Glomerular visceral epithelial cell (primary cell): ENCODE measurements around the gene CPTP.

ENCODE experiments used
- DNase-seq: peaks from one replicate; pipeline ENCODE4 v3.0.0-alpha.2; 2016; ENCODE audit errors: extremely low spot score

CPTP gene

DNA sequence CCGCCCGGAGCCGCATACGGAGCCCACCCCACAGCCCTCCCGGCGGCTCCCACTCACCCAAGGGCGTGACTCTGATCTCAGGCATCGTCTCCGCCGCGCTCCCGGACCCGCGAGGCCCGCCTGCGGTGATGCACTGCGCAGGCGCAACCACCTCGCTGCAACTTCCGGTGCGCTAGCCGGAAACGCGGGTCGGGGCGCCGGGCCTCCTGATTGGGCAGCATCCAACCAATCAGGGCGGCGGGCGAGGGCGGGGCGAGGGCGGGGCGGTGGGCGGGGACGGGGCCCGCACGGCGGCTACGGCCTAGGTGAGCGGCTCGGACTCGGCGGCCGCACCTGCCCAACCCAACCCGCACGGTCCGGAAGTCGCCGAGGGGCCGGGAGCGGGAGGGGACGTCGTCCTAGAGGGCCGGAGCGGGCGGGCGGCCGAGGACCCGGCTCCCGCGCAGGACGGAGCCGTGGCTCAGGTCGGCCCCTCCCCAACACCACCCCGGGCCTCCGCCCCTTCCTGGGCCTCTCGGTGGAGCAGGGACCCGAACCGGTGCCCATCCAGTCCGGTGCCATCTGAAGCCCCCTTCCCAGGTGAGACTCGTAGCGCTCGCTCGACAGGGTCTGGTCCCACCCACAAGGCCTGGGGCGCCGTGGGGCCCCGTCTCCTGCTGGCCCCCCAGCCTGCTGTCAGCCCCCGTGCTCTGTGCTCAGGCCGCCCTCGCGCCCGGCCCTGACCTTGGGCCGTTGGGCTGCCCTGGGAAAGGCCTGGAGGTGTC is at the start of gene CPTP, which contains the start of gene INTS11:
CPTP (plus strand) TSS at position 279 of the 764 bp plus-strand sequence. CDS start 2,109 bp downstream, outside the sequence.
INTS11 (minus strand) TSS at position 137 of the 764 bp plus-strand sequence; CDS start at position 85, 52 bp downstream.
- peak; percentile 94 for DNase-seq

DNA sequence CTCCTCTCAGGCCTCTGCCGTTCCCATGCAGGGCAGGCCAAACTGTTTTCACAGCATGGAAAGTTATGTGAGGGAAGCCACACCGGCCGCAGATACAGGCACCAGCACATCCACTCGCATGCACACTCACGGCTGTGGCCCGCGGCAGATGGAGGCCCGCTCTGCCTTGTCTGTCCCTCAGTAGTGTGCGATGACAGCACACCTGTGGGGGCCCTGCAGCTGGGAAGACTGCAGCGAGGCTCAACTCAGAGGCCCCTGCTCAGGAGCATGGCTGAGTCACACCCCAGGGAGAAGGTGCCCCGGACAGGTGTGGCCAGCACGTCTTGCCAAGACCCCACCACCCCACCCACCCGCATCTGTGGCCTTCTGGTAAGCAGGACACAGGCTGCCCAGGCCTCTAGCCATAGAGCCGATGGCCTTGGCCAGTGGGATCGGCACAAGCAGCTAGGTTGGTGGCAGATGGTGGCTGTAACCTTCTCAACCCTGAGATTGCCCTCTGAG is 49.6 kb upstream of the CPTP start:
- no peak for DNase-seq

DNA sequence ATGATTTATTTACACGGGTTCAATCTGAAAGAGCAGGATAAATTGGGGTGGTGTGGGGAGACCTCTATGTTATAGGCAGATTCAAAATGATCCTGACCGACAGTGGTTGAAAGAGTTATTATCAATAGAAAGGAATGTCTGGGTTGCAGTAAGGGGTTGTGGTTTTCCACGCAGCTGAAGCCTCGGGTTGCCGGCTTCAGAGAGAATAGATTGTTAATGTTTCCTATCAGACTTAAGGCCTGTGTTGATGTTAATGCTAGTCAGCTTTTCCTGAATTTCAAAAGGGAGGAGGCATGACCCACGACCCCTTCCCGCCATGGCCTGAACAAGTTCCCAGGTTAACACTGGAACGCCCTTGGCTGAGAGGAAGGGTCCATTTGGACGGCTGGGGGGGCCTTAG is 48.8 kb upstream of the CPTP start:
- DNase-seq: peak; percentile 55

DNA sequence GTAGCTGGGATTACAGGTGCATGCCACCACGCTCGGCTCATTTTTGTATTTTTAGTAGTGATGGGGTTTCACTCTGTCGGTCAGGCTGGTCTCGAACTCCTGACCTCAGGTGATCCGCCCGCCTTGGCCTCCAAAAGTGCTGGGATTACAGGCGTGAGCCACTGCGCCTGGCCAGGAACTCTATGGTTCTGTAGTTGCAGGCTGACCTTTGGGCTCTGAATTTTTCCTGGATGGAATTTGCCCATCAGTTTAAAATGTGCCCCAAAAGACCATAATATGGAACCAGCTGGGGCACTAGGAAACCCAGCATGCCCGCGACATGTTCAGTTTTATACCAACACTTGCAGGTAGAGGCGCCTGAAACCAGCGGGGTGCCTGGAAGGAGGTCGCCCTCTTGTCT is 46.0 kb upstream of the CPTP start:
- DNase-seq: no peak

DNA sequence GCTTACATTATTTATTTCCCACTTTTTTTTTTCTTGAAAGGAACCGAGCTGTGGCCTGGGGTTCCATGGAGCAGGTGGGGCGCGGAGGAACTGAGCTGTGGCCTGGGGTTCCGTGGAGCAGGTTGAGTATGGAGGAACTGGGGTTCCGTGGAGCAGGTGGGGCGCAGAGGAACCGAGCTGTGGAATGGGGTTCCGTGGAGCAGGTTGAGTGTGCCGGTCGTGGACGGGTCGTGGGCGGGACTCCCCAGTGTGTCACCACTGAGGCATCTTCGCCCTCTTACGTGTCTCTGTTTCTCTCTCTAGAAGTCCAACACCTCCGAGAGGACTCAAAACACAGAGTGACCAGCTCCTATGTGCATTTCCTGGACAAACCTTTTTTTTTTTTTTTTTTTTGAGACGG is 45.6 kb upstream of the CPTP start:
- DNase-seq: no peak

DNA sequence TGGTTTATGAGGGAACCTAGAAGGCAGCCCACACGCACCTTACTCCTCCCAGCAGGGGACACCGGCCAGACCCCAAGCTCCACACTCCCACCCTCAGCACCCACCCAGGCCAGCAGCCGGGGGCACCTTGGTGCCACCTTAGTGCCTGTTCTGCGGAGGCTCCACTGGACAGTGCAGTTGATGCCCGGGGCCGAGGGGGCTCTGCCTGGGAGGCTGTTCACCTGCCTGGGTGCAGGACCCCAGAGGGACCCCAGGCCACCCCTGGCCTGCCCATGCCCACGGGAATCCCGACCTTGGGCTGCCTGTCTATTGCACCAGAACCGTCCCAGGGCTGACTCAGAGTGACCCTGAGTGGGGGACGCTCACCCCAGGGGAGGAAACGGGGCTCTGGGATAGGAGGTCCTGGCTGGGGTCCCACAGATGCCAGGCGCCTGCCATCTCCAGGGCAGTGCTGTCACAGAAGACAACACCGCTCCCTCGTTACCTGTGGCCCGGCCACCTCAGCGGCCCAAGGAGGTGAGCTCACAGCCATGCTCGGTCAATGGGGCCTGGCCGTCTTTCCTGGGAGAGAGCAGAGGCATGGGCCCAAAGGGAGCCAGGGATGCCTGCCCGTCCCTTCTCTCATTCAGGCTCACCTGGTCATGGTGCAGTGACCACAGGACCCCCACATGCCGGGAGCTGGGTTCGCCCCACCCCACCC is 43.7 kb upstream of the CPTP start:
- DNase-seq: no peak

DNA sequence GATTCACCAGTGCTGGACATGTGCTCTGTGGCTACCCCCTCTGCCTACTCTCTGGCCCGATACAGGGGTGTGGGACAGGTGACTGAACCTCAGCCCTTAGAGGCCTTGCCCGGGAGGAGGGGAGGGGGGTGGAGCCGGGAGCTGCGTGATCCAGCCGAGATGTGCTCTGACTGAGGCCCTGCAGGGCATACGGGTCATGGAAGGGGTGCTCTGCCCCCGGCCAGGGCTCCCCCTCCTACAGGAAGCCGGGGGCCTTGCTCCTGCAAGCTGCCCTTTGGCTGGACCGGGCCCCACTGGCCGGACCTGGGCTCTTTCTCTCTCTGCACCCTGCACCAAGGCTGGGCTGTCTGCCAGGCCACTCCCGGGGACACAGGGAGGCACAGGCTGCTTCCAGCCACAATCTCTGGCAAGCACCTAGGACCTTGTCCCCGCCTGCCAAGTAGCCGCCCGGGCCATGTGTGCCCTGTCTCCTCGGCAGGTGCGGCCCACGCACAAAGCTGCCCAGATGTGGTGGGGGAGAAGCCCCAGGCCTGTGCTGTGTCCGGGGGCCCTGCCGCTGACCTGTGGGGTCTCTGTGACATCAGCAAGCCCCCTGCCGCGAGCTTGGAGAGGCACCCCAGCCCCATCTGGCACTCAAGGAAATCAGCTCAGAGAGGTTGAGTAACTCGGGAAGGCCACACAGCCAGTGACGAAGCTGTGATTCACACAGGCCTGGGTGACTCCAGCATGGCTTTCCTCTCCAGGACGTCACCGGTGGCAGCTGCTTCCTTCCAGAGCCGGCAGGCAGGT is 42.9 kb upstream of the CPTP start:
- peak; percentile 66 for DNase-seq

DNA sequence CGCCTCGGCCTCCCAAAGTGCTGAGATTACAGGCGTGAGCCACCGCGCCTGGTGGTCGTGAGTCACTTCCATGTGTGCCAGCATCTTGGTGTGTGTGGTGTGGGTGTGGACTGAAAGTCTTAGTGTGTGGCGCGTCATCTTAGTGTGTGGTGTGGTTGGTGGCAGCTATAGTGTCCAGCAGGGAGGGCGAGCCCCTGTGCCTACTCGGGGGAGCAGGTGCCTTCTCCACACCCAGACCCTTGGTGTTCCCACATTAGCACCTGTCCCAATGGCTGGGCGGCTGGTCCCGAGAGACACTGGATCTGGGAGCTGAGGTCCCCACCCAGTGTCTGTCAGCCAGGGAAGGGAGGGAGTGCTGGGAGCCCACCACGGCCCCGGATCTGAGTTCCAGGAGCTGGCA is 41.6 kb upstream of the CPTP start:
- DNase-seq: no peak

DNA sequence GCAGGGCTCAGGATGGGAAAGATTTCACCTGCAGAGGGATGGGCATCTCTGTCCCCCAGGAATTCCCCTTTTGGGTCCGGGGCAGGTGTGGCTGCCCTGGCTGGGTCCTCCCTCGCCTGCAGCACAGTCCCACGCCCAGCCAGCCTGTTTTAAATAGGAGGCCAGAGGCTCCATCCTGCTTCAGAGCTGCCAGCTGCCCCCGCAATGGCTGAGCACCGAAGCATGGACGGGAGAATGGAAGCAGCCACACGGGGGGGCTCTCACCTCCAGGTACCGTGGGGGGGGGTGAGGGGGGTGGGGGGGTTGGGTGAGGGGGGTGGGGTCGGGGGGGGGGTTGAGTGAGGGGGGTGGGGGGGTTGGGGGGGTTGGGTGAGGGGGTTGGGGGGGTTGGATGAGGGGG is 40.8 kb upstream of the CPTP start:
- DNase-seq: peak; percentile 56

DNA sequence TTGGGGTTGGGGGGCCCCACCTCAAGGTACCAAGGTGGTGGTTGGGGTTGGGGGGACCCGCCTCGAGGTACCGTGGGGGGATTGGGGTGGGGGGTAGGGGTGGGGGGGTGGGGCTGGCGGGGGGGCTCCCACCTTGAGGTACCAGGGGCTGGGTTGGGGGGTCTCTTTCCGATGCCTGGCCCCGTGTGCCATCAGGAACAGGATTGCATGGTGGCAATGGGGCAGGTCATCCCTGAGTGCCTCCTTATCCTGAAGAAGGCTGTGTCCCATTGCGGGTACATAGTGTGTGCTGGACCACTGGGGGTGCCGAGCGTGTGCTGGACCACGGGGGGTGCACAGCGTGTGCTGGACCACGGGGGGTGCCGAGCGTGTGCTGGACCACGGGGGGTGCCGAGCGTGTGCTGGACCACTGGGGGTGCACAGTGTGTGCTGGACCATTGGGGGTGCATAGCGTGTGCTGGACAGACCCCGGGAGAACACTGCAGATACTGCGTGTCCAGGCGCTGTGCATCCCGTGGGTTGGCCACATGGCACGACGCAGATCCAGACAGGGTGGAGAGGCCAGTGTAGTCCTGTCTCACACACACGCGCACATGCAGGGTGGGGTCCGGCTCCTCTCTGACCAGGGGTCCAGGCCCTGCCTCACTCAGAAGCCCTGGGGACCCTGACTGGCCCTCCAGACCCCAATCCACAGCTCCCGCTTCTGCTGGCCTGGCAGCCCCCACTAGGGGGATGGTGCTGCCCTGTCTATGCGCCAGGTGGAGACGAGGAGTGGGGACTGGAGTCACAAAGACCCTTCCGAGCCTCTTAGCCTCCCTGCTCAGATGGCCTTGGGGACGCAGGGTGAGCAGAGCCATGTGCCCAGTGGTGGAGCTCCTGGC is 40.1 kb upstream of the CPTP start:
- DNase-seq: no peak

DNA sequence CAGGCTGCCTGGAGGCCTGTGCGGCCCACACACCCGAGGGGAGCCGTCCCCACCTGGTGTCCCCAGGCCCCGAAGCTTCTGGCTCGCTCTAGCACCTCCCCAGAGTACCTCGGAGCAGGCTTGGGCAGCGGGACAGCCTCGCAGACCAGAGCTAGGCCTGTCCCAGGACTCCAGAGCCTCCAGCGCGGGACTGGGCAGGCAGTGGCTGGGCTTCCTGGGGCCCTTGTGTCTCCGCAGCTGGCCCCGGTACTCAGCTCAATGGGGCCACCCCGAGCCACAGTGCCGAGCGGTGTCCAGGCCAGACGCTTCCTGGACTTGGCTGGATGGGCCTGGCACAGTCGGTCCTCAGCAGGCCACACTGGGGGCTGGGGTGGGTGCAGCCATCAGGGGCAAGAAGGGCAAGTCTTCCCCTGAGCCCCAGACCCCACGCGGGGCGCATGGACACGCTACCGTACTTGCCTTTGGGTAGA is 39.5 kb upstream of the CPTP start:
- DNase-seq: no peak

DNA sequence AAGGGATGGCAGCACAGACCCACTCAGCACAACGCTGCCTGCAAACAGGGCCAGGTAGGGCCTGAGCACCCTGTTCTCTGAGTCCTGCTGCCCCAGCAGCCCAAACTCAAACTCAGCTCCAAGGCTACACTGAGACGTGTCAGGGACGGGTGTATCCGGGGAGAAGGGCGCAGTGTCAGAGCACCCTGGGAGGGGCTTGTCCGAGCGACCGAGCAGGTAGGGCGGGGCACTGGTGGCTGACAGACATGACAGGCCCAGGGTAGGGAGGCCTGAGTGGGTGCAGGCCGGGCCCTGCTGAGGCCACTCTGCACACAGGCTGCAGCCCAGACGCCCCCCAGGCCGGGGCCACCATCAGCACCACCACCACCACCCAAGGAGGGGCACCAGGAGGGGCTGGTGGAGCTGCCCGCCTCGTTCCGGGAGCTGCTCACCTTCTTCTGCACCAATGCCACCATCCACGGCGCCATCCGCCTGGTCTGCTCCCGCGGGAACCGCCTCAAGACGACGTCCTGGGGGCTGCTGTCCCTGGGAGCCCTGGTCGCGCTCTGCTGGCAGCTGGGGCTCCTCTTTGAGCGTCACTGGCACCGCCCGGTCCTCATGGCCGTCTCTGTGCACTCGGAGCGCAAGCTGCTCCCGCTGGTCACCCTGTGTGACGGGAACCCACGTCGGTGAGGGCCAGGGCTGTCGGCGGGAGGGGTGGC is 38.8 kb upstream of the CPTP start:
- DNase-seq: no peak

DNA sequence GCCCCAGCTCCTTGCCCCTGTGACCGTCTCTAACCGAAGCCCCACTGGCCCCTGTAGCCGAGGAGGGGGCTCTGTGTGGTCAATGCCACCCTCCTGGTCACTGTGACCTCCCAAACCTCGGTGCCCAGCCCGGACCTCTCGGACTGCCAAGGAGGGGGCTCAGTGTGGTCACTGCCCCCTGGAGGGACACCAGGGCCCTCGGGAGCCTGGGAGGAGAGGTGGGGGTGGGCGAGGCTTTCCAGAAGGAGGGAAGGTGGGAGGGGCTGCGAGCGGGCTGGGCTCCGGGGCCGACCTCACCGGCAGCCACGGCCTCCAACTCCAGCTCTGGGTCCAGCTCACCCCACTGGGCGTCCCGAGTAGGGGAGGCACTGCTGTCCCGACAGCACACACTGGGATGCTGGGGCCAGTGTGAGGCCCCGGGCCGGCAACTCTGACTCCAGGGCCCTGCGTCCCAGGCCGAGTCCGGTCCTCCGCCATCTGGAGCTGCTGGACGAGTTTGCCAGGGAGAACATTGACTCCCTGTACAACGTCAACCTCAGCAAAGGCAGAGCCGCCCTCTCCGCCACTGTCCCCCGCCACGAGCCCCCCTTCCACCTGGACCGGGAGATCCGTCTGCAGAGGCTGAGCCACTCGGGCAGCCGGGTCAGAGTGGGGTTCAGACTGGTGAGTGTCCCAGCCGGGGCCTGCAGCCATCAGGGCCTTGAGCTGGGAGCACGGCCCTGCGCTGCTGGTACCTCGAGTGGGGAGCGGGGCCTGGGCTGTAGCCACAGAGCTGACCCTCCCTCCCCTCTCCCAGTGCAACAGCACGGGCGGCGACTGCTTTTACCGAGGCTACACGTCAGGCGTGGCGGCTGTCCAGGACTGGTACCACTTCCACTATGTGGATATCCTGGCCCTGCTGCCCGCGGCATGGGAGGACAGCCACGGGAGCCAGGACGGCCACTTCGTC is 38.0 kb upstream of the CPTP start:
- no peak for DNase-seq

DNA sequence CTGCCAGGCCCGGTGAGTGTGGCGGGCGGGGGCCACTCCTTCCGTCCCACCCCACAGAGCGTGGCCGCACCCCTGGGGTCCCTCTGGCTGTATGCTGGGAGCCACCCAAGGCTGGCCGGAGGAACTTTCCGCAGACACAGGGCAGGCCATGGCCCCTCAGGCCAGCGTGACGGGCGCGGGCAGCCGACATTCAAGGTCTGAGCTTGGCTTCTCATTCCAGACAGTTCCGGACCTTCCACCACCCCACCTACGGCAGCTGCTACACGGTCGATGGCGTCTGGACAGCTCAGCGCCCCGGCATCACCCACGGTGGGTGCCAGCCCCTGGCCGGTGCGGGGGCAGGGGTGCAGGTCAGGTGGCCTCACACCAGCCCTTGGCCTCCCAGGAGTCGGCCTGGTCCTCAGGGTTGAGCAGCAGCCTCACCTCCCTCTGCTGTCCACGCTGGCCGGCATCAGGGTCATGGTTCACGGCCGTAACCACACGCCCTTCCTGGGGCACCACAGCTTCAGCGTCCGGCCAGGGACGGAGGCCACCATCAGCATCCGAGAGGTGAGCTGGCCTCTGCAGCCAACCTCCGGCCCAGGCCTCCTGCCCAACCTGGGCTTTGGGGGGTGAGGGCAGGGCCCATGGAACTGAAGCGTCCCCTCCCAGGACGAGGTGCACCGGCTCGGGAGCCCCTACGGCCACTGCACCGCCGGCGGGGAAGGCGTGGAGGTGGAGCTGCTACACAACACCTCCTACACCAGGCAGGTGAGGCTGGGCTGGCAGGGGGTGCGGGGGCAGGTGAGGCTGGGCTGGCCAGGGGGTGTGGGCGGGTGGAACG is 37.1 kb upstream of the CPTP start:
- DNase-seq: no peak

DNA sequence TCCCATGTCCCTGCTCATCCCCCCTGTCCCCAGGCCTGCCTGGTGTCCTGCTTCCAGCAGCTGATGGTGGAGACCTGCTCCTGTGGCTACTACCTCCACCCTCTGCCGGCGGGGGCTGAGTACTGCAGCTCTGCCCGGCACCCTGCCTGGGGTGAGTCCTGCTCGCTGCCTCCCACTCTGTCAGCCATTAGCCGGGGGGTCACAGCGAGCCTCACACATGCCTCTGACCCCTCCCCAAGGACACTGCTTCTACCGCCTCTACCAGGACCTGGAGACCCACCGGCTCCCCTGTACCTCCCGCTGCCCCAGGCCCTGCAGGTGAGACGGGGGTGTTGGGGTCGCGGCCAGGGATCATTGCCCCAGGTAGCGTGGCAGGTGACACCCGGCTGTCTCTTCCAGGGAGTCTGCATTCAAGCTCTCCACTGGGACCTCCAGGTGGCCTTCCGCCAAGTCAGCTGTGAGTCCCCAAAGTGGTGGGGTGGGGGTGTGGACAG is 34.3 kb upstream of the CPTP start:
- DNase-seq: peak; percentile 72

DNA sequence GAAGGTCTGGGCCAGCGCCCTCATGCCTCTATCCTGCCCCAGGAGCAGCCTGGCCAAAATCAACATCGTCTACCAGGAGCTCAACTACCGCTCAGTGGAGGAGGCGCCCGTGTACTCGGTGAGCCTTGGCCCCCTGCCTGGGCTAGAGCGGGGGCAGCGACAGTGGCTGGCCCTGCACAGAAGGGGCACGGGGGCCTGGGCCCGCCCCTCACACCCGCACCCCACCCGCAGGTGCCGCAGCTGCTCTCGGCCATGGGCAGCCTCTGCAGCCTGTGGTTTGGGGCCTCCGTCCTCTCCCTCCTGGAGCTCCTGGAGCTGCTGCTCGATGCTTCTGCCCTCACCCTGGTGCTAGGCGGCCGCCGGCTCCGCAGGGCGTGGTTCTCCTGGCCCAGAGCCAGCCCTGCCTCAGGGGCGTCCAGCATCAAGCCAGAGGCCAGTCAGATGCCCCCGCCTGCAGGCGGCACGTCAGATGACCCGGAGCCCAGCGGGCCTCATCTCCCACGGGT is 33.5 kb upstream of the CPTP start:
- DNase-seq: no peak

DNA sequence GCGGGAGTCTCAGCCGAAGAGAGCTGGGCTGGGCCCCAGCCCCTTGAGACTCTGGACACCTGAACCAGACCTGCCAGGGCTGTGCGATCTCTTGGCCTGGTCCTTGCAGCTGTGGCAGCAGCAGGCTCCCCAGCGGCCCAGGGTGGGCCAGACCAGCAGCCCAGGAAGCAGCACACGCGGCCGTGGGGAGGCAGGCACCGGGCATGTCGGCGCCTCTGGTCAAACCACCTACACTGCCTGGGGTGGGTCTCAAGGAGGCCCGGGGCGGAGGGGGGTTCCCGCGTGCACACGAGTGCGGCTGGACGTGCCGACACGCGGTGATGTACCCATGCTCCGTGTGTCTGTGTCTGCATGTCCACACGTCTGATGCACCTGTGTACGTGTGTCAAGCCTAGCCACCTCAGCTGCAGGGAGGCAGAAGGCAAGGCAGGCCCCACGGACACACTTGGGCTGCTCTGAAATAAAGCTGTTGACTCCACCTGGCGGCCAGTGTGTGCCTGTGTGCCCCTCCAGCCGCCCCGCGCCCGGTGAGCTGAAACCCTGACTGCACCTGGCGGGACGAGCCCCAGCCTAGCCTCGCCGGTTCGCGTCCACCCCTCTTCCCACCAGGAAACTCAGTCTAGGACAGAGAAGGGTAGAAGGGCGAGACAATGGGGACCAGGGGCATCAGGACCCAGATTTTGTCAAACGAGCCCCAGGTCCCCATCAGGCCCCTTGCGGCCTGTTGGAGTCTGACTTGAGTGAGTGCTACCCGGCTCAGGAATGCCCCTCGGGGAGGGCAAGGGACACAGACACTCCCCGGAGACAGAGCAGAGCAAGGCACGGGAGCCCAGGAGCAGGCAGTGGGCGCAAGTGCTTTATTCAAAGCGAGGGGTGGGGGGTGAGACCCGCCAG is 32.8 kb upstream of the CPTP start:
- DNase-seq: peak; percentile 76
